Measurements from ENCODE around the gene R3HDM2.
"Not testable (repeated sequence)": the region's sequence is repeated elsewhere in the genome, so short reads cannot be mapped to it uniquely, and the experiment has no call there.

R3HDM2 gene

DNA sequence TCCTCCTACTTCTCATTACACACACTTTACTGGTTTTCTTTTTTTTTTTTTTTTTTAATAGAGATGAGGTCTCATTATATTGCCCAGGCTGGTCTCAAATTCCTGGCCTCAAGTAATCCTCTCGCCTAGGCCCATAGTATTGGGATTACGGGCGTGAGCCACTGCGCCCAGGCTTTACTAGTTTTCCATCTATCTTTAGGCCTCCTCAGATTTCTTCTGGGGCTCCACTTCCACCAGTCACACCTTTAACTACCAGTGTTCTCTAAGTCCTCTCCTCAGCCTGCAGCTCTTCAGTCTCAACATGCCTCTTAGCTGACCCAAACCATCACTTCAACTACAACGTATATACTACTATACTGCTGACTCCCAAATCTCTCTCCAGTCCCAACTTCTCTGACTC lies 10.4 kb downstream of the R3HDM2 start:
- DNase-seq (ENCODE audit: low read depth) = no peak
- no peak overlapping the region for H3K4me3 ChIP-seq (ENCODE audit: low read depth, low read length)
- TF ChIP-seq, protein P1, sequence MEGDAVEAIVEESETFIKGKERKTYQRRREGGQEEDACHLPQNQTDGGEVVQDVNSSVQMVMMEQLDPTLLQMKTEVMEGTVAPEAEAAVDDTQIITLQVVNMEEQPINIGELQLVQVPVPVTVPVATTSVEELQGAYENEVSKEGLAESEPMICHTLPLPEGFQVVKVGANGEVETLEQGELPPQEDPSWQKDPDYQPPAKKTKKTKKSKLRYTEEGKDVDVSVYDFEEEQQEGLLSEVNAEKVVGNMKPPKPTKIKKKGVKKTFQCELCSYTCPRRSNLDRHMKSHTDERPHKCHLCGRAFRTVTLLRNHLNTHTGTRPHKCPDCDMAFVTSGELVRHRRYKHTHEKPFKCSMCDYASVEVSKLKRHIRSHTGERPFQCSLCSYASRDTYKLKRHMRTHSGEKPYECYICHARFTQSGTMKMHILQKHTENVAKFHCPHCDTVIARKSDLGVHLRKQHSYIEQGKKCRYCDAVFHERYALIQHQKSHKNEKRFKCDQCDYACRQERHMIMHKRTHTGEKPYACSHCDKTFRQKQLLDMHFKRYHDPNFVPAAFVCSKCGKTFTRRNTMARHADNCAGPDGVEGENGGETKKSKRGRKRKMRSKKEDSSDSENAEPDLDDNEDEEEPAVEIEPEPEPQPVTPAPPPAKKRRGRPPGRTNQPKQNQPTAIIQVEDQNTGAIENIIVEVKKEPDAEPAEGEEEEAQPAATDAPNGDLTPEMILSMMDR (IDR thresholded peaks at IDR 0.05; ENCODE audit: low read depth, low read length, missing control alignments) = no peak

DNA sequence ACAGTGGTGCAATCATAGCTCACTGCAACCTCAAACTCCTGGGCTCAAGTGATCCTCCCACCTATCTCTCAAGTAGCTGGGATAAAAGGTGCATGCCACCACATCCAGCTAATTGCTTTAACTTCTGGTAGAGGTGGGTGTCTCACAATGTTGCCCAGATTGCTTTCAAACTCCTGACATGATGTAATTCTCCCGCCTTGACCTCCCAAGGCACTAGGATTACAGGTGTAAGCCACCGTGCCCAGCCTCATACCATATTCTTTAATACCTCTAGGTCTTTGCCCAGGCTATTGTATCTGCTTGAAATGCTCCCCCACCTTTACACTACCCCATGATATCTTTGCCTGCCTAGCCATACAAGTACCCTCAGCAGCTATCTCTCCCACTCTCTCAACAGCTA lies 11.3 kb downstream of the R3HDM2 start:
- TF ChIP-seq, protein P1 (IDR thresholded peaks at IDR 0.05; ENCODE audit: low read depth, low read length, missing control alignments) = no peak
- DNase-seq (ENCODE audit: low read depth) = no peak
- H3K4me3 ChIP-seq (ENCODE audit: low read depth, low read length) = no peak overlapping the region

DNA sequence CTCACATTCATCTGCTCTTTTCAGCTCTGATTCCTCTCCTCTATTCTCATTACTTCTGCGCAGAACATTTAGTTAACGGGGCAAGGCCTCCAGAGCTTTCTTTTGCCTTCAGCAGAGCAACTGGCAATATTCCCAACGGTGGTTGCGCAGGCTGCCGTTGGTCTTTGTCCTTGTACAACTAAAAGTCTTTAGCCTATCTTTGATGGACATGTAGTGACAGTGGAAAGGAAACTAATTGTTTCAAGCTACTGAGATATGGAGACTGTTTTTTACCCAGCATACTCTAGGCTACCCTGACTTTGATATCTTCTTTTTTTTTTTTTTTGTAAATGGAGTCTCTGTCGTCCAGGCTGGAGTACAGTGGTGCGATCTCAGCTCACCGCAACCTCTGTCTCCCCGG lies 12.6 kb downstream of the R3HDM2 start:
- no peak overlapping the region for H3K4me3 ChIP-seq (ENCODE audit: low read depth, low read length)
- TF ChIP-seq, protein P1 (IDR thresholded peaks at IDR 0.05; ENCODE audit: low read depth, low read length, missing control alignments) = no peak
- no peak for DNase-seq (ENCODE audit: low read depth)

GRCh38 chr12:57416039-57416996 lies 14.5 kb downstream of the R3HDM2 start:
- TF ChIP-seq, protein P1 (IDR thresholded peaks at IDR 0.05; ENCODE audit: low read depth, low read length, missing control alignments) = no peak
- no peak for DNase-seq (ENCODE audit: low read depth)
- H3K4me3 ChIP-seq (ENCODE audit: low read depth, low read length) = no peak overlapping the region

DNA sequence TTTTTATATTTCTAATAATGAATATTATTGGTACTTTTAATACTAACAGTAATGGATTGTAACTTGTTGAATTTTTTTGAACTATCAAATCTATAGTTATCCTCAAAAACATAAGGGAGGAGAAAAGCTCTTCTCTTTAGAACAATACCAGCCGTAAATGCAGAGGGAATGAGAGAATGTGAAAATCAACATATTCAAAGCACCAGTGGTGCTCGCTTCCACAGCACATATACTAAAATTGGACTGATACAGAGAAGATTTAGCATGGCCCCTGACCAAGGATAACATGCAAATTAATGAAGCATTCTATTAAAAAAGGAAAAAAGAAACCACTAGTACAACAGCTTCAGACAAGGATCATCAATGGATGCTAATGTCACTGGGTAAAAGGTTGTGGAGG lies 15.8 kb downstream of the R3HDM2 start:
- no peak overlapping the region for H3K4me3 ChIP-seq (ENCODE audit: low read depth, low read length)
- TF ChIP-seq, protein P1 (IDR thresholded peaks at IDR 0.05; ENCODE audit: low read depth, low read length, missing control alignments) = no peak
- DNase-seq (ENCODE audit: low read depth) = no peak

GRCh38 chr12:57414160-57414559 lies 16.7 kb downstream of the R3HDM2 start:
- not testable (repeated sequence) for DNase-seq (ENCODE audit: low read depth); H3K4me3 ChIP-seq (ENCODE audit: low read depth, low read length)

DNA sequence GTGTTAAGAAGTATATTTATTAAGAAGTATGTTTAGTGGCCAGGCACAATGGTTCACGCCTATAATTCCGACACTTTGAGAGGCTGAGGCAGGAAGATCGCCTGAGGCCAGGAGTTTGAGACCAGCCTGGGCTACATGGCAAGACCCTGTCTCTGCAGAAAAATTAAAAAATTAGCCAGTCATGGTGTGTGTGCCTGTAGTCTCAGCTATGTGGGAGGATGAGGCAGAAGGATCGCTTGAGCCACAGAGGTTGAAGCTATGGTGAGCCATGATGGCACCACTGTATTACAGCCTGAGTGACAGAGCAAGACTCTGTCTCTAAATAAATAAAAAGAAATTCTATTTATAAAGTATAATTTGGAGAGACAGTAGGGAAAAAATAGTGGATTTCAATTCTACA lies 20.3 kb downstream of the R3HDM2 start:
- TF ChIP-seq, protein P1 (IDR thresholded peaks at IDR 0.05; ENCODE audit: low read depth, low read length, missing control alignments) = no peak

More for the DNA sequence above, 20.3 kb downstream of the R3HDM2 start:
- no peak for DNase-seq (ENCODE audit: low read depth)
- no peak overlapping the region for H3K4me3 ChIP-seq (ENCODE audit: low read depth, low read length)
